Smooth muscle cell (in vitro differentiated cells): ENCODE measurements around the gene SLC23A1. TPM values are rescaled to one million over a fixed set of nuclear protein-coding genes. Genes with fewer than 3 reads are reported as not detected.

Source experiments
- DNase-seq: peaks from one replicate; lab custom pipeline; 2025; ENCODE audit not compliant: unreplicated experiment; lab: John Stamatoyannopoulos, UW
- H2AFZ ChIP-seq: fragments of 200-600 bp; sonication (generic); 2 replicates; pipeline ENCODE4 v1.6.0; 2016; ENCODE audit warnings: antibody characterized with exemption, low read depth, mild to moderate bottlenecking
- H3F3A ChIP-seq: fragments of 200-600 bp; sonication (generic); 2 replicates; pipeline ENCODE4 v1.6.0; 2017; ENCODE audit warnings: antibody characterized with exemption, low read depth
- H3K27ac ChIP-seq: fragments of 200-600 bp; sonication (generic); 2 replicates; pipeline ENCODE4 v1.5.1; 2016; ENCODE audit warnings: low read depth, mild to moderate bottlenecking
- H3K27me3 ChIP-seq: fragments of 200-600 bp; sonication (generic); 2 replicates; pipeline ENCODE4 v1.6.1; 2016; ENCODE audit warnings: low read depth, mild to moderate bottlenecking
- H3K36me3 ChIP-seq: fragments of 200-600 bp; sonication (generic); 2 replicates; pipeline ENCODE4 v1.5.1; 2016; ENCODE audit warnings: low read depth
- H3K4me1 ChIP-seq: fragments of 200-600 bp; sonication (generic); 2 replicates; pipeline ENCODE4 v1.5.1; 2016; ENCODE audit warnings: low read depth
- H3K4me2 ChIP-seq: fragments of 200-600 bp; sonication (generic); 2 replicates; pipeline ENCODE4 v1.6.0; 2016; ENCODE audit warnings: mild to moderate bottlenecking
- H3K4me3 ChIP-seq: fragments of 200-600 bp; sonication (generic); 2 replicates; pipeline ENCODE4 v1.5.1; 2016; ENCODE audit warnings: mild to moderate bottlenecking
- H3K79me2 ChIP-seq: fragments of 200-600 bp; sonication (generic); 2 replicates; pipeline ENCODE4 v1.6.0; 2016; ENCODE audit warnings: low read depth, mild to moderate bottlenecking
- H3K9ac ChIP-seq: fragments of 200-600 bp; sonication (generic); 2 replicates; pipeline ENCODE4 v1.6.0; 2016; ENCODE audit warnings: low read depth
- H3K9me3 ChIP-seq: fragments of 200-600 bp; sonication (generic); replicated peaks from 2 replicates; pipeline ENCODE4 v1.5.1; 2016; ENCODE audit warnings: low read depth
- H4K20me1 ChIP-seq: fragments of 200-600 bp; sonication (generic); 2 replicates; pipeline ENCODE4 v1.6.0; 2016; ENCODE audit warnings: low read depth
- WGBS: methylation state at CpG from one replicate; pipeline ENCODE4 v1.1.7; 2016; ENCODE audit warnings: low lambda C conversion rate; 5-methylcytosine and 5-hydroxymethylcytosine counted together
- polyA plus RNA-seq: library from polyadenylated mRNA; unstranded; fragments of >200 nt; fragmentation: Nextera tagmentation; extraction: Ambion mirVana; gene quantifications from 2 replicates; pipeline ENCODE4 v1.2.1, GENCODE V29; 2016
- total RNA-seq: library from RNA; depleted of rRNA; stranded (reverse); fragments of >200 nt; gene quantifications from 2 replicates; pipeline ENCODE4 v1.2.3, GENCODE V29; 2014
- TF ChIP-seq, protein P1 (sequence below): fragments of 200-600 bp; sonication (generic); IDR thresholded peaks from 2 replicates; pipeline ENCODE4 v1.5.1; 2017; ENCODE audit warnings: borderline replicate concordance, mild to moderate bottlenecking, antibody characterized with exemption; ENCODE audit not compliant: insufficient read depth, poor library complexity, severe bottlenecking

Gene SLC23A1
- total and polyA plus RNA-seq, 2 experiments from 2014 or later: 0.22 TPM; not detected in 1

- Histone ChIP-seq H3K4me1 (peaks cover 3% of the 10 kb centered on the region), H3K27ac (no peak overlapping the region), H3K9me3 (no peaks in the 10 kb centered on the region), H2AFZ (no peak overlapping the region), H3K4me3 (no peak overlapping the region), H3K9ac (no peak overlapping the region), H3K4me2 (no peak overlapping the region), H3K79me2 (no peaks in the 10 kb centered on the region), H3K27me3 (no peaks in the 10 kb centered on the region), H4K20me1 (no peaks in the 10 kb centered on the region), H3F3A (no peaks in the 10 kb centered on the region), H3K36me3 (no peaks in the 10 kb centered on the region)
- TF ChIP-seq, protein P1, sequence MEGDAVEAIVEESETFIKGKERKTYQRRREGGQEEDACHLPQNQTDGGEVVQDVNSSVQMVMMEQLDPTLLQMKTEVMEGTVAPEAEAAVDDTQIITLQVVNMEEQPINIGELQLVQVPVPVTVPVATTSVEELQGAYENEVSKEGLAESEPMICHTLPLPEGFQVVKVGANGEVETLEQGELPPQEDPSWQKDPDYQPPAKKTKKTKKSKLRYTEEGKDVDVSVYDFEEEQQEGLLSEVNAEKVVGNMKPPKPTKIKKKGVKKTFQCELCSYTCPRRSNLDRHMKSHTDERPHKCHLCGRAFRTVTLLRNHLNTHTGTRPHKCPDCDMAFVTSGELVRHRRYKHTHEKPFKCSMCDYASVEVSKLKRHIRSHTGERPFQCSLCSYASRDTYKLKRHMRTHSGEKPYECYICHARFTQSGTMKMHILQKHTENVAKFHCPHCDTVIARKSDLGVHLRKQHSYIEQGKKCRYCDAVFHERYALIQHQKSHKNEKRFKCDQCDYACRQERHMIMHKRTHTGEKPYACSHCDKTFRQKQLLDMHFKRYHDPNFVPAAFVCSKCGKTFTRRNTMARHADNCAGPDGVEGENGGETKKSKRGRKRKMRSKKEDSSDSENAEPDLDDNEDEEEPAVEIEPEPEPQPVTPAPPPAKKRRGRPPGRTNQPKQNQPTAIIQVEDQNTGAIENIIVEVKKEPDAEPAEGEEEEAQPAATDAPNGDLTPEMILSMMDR: no peak
- 85% methylated on average over 7 of the region's 7 CpGs for WGBS
- no peak for DNase-seq
These were observed 995 bp upstream of the SLC23A1 start for GRCh38 chr5:139383993-139384590.

DNA sequence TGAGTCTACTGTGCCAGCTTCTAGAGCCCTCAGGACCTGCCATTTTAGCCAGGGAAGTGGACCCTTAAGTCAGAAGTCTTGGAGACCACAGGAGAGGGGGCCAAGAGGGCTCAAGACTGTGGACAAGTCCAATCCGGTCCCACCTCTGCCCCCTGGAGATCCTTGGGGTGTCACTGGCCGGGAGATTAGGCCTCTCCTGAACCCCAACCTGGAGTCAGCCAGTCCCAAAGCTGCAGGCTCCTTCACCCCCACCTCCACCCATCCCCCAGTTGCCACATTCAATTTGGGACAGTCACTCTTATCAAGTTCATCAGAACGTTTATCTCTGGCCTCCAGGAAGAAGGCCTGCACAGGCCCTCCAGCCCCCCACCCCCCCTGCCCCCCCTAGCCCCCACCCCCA is 290 bp downstream of the SLC23A1 start:
- TF ChIP-seq, protein P1: no peak
- no peaks in the 10 kb centered on the region for H4K20me1 ChIP-seq
- WGBS: 73% methylated on average over 3 of the region's 3 CpGs
- no peak overlapping the region for H2AFZ ChIP-seq
- no peak overlapping the region for H3K4me2 ChIP-seq
- H3K36me3 ChIP-seq: no peaks in the 10 kb centered on the region
- H3K27ac ChIP-seq: no peak overlapping the region
- no peaks in the 10 kb centered on the region for H3K27me3 ChIP-seq
- H3K4me1 ChIP-seq: no peaks in the 10 kb centered on the region
- H3F3A ChIP-seq: no peaks in the 10 kb centered on the region
- H3K9me3 ChIP-seq: no peaks in the 10 kb centered on the region
- H3K79me2 ChIP-seq: no peaks in the 10 kb centered on the region
- H3K4me3 ChIP-seq: no peak overlapping the region
- no peak overlapping the region for H3K9ac ChIP-seq
- DNase-seq: no peak

GRCh38 chr5:139381837-139382761 is 998 bp downstream of the SLC23A1 start:
- Histone ChIP-seq H3K79me2 (no peaks in the 10 kb centered on the region), H3K9ac (no peak overlapping the region), H3K27ac (no peak overlapping the region), H4K20me1 (no peaks in the 10 kb centered on the region), H3K9me3 (no peaks in the 10 kb centered on the region), H3K36me3 (no peaks in the 10 kb centered on the region), H3K4me1 (no peaks in the 10 kb centered on the region), H3K4me2 (no peak overlapping the region), H3K4me3 (no peak overlapping the region), H3K27me3 (no peaks in the 10 kb centered on the region), H3F3A (no peaks in the 10 kb centered on the region), H2AFZ (no peak overlapping the region)
- 91% methylated on average over 27 of the region's 28 CpGs for whole genome bisulfite sequencing
- no peak for DNase-seq
- TF ChIP-seq, protein P1: no peak
